Panc1 (cell line): ENCODE measurements around the gene BHLHE23. TPM values are rescaled to one million over a fixed set of nuclear protein-coding genes. Genes with fewer than 3 reads are reported as not detected.

Experiments
- ATAC-seq: fragments of 200-7000 bp; cut with Tn5 transposase; 2 replicates; pipeline ENCODE4 v1.9.1; 2020; ENCODE audit warnings: mild to moderate bottlenecking, moderate library complexity
- BruUV-seq: library from RNA; stranded (reverse); fragments of 400-500 nt; replicated peaks from 2 replicates; lab custom pipeline; 2021; lab: Mats Ljungman, UMichigan
- CTCF ChIA-PET: fragments of 300-600 bp; sonication (Branson Sonifier 250); formaldehyde crosslinking; loops from one replicate; lab custom pipeline; 2022; ENCODE audit warnings: antibody characterized with exemption; lab: Charles Lee
- POLR2A ChIA-PET: fragments of 300-600 bp; sonication (Branson Sonifier 250); formaldehyde crosslinking; loops from one replicate; lab custom pipeline; 2022; ENCODE audit warnings: antibody characterized with exemption; lab: Charles Lee
- DNase-seq: peaks from one replicate; pipeline ENCODE4 v3.0.0-alpha.2; 2010; ENCODE audit warnings: low read depth, low spot score
- H3K27ac ChIP-seq: 2 replicates; pipeline ENCODE4 v1.5.1; 2011; ENCODE audit warnings: mild to moderate bottlenecking, low read length, inconsistent platforms
- H3K27me3 ChIP-seq: fragments of 200-500 bp; sonication (Bioruptor generic); 2 replicates; pipeline ENCODE4 v1.6.0; 2014; ENCODE audit warnings: low read length, inconsistent platforms; ENCODE audit not compliant: control insufficient read depth, insufficient read depth
- H3K36me3 ChIP-seq: fragments of 200-500 bp; sonication (Bioruptor generic); 2 replicates; pipeline ENCODE4 v1.5.1; 2014; ENCODE audit warnings: inconsistent platforms, mild to moderate bottlenecking, low read length, moderate library complexity; ENCODE audit not compliant: control insufficient read depth, insufficient read depth
- H3K4me1 ChIP-seq: 2 replicates; pipeline ENCODE4 v1.5.1; 2011; ENCODE audit warnings: inconsistent platforms, mild to moderate bottlenecking, low read length, moderate library complexity; ENCODE audit not compliant: control insufficient read depth, insufficient read depth
- H3K4me3 ChIP-seq, 2 experiments: 2 replicates each; pipeline ENCODE4 v1.5.1; 2011 to 2012; ENCODE audit warnings: low read depth in 2 of 2, low read length in 2 of 2, mild to moderate bottlenecking in 2 of 2, inconsistent platforms in 1 of 2, moderate library complexity in 1 of 2
- H3K9me3 ChIP-seq: fragments of 200-500 bp; sonication (Bioruptor generic); 2 replicates; pipeline ENCODE4 v1.5.1; 2014; ENCODE audit warnings: low read depth, mild to moderate bottlenecking, inconsistent platforms, low read length, moderate library complexity; ENCODE audit not compliant: control insufficient read depth, insufficient read depth
- CTCF ChIP-seq: fragments of 450-650 bp; IDR thresholded peaks from 2 replicates; pipeline ENCODE4 v1.5.1; 2017; ENCODE audit warnings: mild to moderate bottlenecking
- POLR2AphosphoS5 ChIP-seq: IDR thresholded peaks from 2 replicates; pipeline ENCODE4 v1.6.1; 2012; ENCODE audit warnings: mild to moderate bottlenecking, low read depth, low read length, moderate library complexity
- SIN3A ChIP-seq: IDR thresholded peaks from 2 replicates; pipeline ENCODE4 v1.6.1; 2012; ENCODE audit warnings: low read depth, mild to moderate bottlenecking, low read length, moderate library complexity, borderline replicate concordance; ENCODE audit not compliant: insufficient read depth
- TCF7L2 ChIP-seq: IDR thresholded peaks from 2 replicates; pipeline ENCODE4 v1.6.1; 2011; ENCODE audit warnings: mild to moderate bottlenecking, low read depth, low read length, inconsistent platforms
- in situ Hi-C: cut with HindIII; loops from 2 replicates; pipeline ENCODE4 v1.10.0; 2016; ENCODE audit warnings: low sequenced_read_pairs, low pct_unique_long_range_greater_than_20kb
- intact Hi-C: fragments of 100-400 bp; cut with micrococcal nuclease; formaldehyde crosslinking; loops from one replicate; pipeline ENCODE4 v1.10.0; 2022; ENCODE audit not compliant: unreplicated experiment
- total RNA-seq: library from RNA; stranded (reverse); gene quantifications from one replicate; pipeline ENCODE4 v1.2.1, GENCODE V29; 2021; ENCODE audit not compliant: unreplicated experiment
- TF ChIP-seq, protein P1 (sequence below), 2 experiments: IDR thresholded peaks; 2 replicates each; pipeline ENCODE4 v1.6.1; 2011 to 2012; ENCODE audit warnings: low read depth in 2 of 2, control low read depth in 1 of 2, low read length in 1 of 2, mild to moderate bottlenecking in 1 of 2, moderate library complexity in 1 of 2; ENCODE audit not compliant: insufficient read depth in 1 of 2

Gene BHLHE23
- total RNA-seq, 1 experiment from 2014 or later = not detected

GRCh38 chr20:63032026-63032800, 25.4 kb upstream of the BHLHE23 start:
- POLR2A ChIA-PET = no interaction called here
- ATAC-seq = no peak
- DNase-seq = no peak
- H3K27ac ChIP-seq = no peak overlapping the region
- no peak overlapping the region for H3K4me3 ChIP-seq
- no peaks in the 10 kb centered on the region for H3K9me3 ChIP-seq
- no peaks in the 10 kb centered on the region for H3K27me3 ChIP-seq
- intact Hi-C loops (no loop called here), in situ Hi-C loops (no loop called here)
- H3K36me3 ChIP-seq = no peaks in the 10 kb centered on the region
- no peaks in the 10 kb centered on the region; the same call in 1 of the 2 replicates for H3K4me1 ChIP-seq
- CTCF ChIA-PET = interaction anchor here (1.1 kb wide), 1 partner anchor 10 kb away, joined by 4 read pairs; no protein-coding TSS in a partner anchor
- BruUV-seq = no TSS peak
- TF ChIP-seq, protein P1, sequence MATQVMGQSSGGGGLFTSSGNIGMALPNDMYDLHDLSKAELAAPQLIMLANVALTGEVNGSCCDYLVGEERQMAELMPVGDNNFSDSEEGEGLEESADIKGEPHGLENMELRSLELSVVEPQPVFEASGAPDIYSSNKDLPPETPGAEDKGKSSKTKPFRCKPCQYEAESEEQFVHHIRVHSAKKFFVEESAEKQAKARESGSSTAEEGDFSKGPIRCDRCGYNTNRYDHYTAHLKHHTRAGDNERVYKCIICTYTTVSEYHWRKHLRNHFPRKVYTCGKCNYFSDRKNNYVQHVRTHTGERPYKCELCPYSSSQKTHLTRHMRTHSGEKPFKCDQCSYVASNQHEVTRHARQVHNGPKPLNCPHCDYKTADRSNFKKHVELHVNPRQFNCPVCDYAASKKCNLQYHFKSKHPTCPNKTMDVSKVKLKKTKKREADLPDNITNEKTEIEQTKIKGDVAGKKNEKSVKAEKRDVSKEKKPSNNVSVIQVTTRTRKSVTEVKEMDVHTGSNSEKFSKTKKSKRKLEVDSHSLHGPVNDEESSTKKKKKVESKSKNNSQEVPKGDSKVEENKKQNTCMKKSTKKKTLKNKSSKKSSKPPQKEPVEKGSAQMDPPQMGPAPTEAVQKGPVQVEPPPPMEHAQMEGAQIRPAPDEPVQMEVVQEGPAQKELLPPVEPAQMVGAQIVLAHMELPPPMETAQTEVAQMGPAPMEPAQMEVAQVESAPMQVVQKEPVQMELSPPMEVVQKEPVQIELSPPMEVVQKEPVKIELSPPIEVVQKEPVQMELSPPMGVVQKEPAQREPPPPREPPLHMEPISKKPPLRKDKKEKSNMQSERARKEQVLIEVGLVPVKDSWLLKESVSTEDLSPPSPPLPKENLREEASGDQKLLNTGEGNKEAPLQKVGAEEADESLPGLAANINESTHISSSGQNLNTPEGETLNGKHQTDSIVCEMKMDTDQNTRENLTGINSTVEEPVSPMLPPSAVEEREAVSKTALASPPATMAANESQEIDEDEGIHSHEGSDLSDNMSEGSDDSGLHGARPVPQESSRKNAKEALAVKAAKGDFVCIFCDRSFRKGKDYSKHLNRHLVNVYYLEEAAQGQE (IDR thresholded peaks at IDR 0.05; ENCODE audit: insufficient read depth in 1 of 2, low read depth in 2 of 2, low read length in 1 of 2) = no peak
- TF ChIP-seq CTCF (no peak), SIN3A (no peak), POLR2AphosphoS5 (no peak)

DNA sequence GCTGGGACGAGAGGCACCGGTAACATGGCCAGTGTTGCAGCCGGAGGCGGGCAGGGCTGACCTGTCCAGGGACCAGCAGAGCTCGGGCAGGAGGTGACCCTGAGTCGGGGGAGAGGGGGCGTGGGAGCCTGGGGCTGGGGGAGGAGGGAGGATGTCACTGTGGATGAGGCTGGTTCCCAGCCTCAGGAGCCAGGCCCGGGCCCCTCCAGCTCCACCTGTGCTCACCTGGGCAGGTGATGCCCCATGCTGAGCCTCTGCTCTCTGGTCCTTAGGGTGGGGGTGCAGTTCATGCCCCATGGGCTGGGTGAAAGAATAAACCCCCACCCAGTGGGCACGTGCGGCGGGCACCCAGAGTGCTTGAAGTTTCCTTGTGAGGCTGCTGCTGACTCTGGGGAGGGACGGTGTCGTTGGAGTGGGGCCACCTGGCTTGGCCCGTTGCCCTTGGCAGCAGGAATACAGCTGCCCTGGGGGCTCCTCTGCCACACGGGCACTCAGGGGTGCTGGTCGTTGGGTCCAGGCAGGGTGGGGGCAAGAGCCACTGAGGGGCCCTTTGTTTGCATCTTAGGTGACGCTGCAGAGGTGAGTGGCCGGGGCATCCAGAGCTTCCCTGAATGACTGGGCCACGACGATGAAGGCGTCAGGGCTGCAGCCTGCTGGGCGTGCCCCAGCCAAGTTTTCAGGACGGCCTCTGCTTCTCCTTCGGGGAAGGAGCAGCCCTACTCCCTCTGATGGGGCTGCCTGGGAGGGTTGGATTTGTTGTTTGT, 24.7 kb upstream of the BHLHE23 start:
- H3K4me1 ChIP-seq = no peaks in the 10 kb centered on the region; the same call in 1 of the 2 replicates
- no peaks in the 10 kb centered on the region for H3K27me3 ChIP-seq
- intact Hi-C loops = no loop called here
- no peak for ATAC-seq
- POLR2A ChIA-PET = no interaction called here
- H3K27ac ChIP-seq = no peak overlapping the region
- no peak overlapping the region for H3K4me3 ChIP-seq
- no peaks in the 10 kb centered on the region for H3K36me3 ChIP-seq
- CTCF ChIA-PET = no interaction called here
- in situ Hi-C loops = no loop called here
- TF ChIP-seq POLR2AphosphoS5 (no peak), SIN3A (no peak), CTCF (no peak), TCF7L2 (no peak)
- no peaks in the 10 kb centered on the region for H3K9me3 ChIP-seq
- BruUV-seq = no TSS peak
- DNase-seq = no peak
